Thoracic aorta (tissue), 2 donors: ENCODE data around the gene SERPINE2. TPM values are rescaled to one million over a fixed set of nuclear protein-coding genes. Genes with fewer than 3 reads are reported as not detected.

Experiments used
- ATAC-seq: fragments of 150-250 bp; one replicate; pipeline ENCODE4 v1.8.0; 2017; ENCODE audit warnings: low read depth; ENCODE audit not compliant: insufficient number of reproducible peaks, low FRiP score
- DNase-seq: peaks from one replicate; pipeline ENCODE4 v3.0.0-alpha.2; 2020; ENCODE audit warnings: low spot score
- H3K27ac ChIP-seq, 2 donors: fragments of 200-600 bp; sonication (generic); 1 replicate in 1 of 2; 2 replicates in 1 of 2; pipeline ENCODE4 v1.5.1; 2016; ENCODE audit warnings: mild to moderate bottlenecking in 2 of 2, moderate library complexity in 2 of 2
- H3K27me3 ChIP-seq: fragments of 200-600 bp; sonication (generic); replicated peaks from 2 replicates; pipeline ENCODE4 v1.6.0; 2016; ENCODE audit warnings: mild to moderate bottlenecking; ENCODE audit not compliant: insufficient read depth
- H3K36me3 ChIP-seq: fragments of 200-600 bp; sonication (generic); one replicate; pipeline ENCODE4 v1.5.1; 2016
- H3K4me1 ChIP-seq, 2 donors: fragments of 200-600 bp; sonication (generic); 1 replicate in 1 of 2; 2 replicates in 1 of 2; pipeline versions ENCODE4 v1.5.1 to v1.6.0; 2016; ENCODE audit warnings: low read depth in 2 of 2, mild to moderate bottlenecking in 1 of 2; ENCODE audit not compliant: control insufficient read depth in 1 of 2
- H3K4me3 ChIP-seq: fragments of 200-600 bp; sonication (generic); 2 replicates; pipeline ENCODE4 v1.5.1; 2016; ENCODE audit warnings: mild to moderate bottlenecking
- H3K9me3 ChIP-seq: fragments of 200-600 bp; sonication (generic); 2 replicates; pipeline ENCODE4 v1.5.1; 2016
- CTCF ChIP-seq: fragments of 200-600 bp; sonication (generic); IDR thresholded peaks from one replicate; pipeline ENCODE4 v1.5.1; 2019; ENCODE audit warnings: antibody characterized with exemption
- total RNA-seq, 2 donors: library from RNA; depleted of rRNA; stranded (reverse); fragments of >200 nt; gene quantifications; one replicate each; pipeline versions ENCODE4 v1.1.0 to v1.2.3, GENCODE V29; 2016

Gene SERPINE2
- total RNA-seq, 2 donors from 2014 or later: 29.0 to 47.3 TPM

- Histone ChIP-seq H3K4me1 (no peaks in the 10 kb centered on the region), H3K4me3 (no peak overlapping the region), H3K36me3 (no peaks in the 10 kb centered on the region), H3K9me3 (no peaks in the 10 kb centered on the region), H3K27ac (no peak overlapping the region), H3K27me3 (no peaks in the 10 kb centered on the region)
- DNase-seq (no peak), ATAC-seq (no peak)
- no peak for TF ChIP-seq CTCF
These were observed 12.0 kb downstream of the SERPINE2 start for GRCh38 chr2:224027070-224027469.

GRCh38 chr2:224025874-224026273, 13.2 kb downstream of the SERPINE2 start:
- ATAC-seq: no peak
- TF ChIP-seq CTCF: no peak

GRCh38 chr2:224024270-224024669, 14.8 kb downstream of the SERPINE2 start:
- DNase-seq: no peak
- Histone ChIP-seq H3K9me3 (no peaks in the 10 kb centered on the region), H3K27ac (no peak overlapping the region), H3K27me3 (no peaks in the 10 kb centered on the region), H3K4me3 (no peak overlapping the region), H3K4me1 (no peaks in the 10 kb centered on the region), H3K36me3 (no peaks in the 10 kb centered on the region)
- TF ChIP-seq CTCF: no peak
- ATAC-seq: no peak

More at GRCh38 chr2:224025874-224026273, 13.2 kb downstream of the SERPINE2 start:
- Histone ChIP-seq H3K27ac (no peak overlapping the region), H3K9me3 (no peaks in the 10 kb centered on the region), H3K4me1 (no peaks in the 10 kb centered on the region), H3K4me3 (no peak overlapping the region), H3K36me3 (no peaks in the 10 kb centered on the region), H3K27me3 (no peaks in the 10 kb centered on the region)
- DNase-seq: no peak

- Histone ChIP-seq H3K4me3 (no peak overlapping the region), H3K27ac (no peak overlapping the region), H3K36me3 (no peaks in the 10 kb centered on the region), H3K9me3 (no peaks in the 10 kb centered on the region), H3K27me3 (no peaks in the 10 kb centered on the region), H3K4me1 (no peaks in the 10 kb centered on the region)
- TF ChIP-seq CTCF: no peak
- ATAC-seq (no peak), DNase-seq (no peak)
These were observed 15.9 kb downstream of the SERPINE2 start for GRCh38 chr2:224023188-224023587.

- ATAC-seq (no peak), DNase-seq (no peak)
- no peak overlapping the region for H3K27ac ChIP-seq
- no peak for TF ChIP-seq CTCF
- H3K36me3 ChIP-seq: no peaks in the 10 kb centered on the region
- H3K4me3 ChIP-seq: no peak overlapping the region
- H3K9me3 ChIP-seq: no peaks in the 10 kb centered on the region
- H3K4me1 ChIP-seq: no peaks in the 10 kb centered on the region
- H3K27me3 ChIP-seq: no peaks in the 10 kb centered on the region
These were observed 16.6 kb downstream of the SERPINE2 start for GRCh38 chr2:224022486-224022885.
